Natural killer cell (primary cell): ENCODE measurements around the gene PSMD9. TPM values are rescaled to one million over a fixed set of nuclear protein-coding genes. Genes with fewer than 3 reads are reported as not detected.

Experiments used
- ATAC-seq, 3 donors: fragments of 150-1000 bp in 2 of 3; fragments of 200-7000 bp in 1 of 3; cut with Tn5 transposase; 1 replicate in 1 of 3; 2 replicates in 2 of 3; pipeline ENCODE4 v1.10.0; 2021; ENCODE audit warnings: mild to moderate bottlenecking in 2 of 3, moderate library complexity in 2 of 3
- DNase-seq, 2 donors: peaks; one replicate each; pipeline versions ENCODE4 v3.0.0 to v3.0.0-alpha.2; 2013 to 2021; ENCODE audit warnings: mixed read lengths in 1 of 2
- H3K27ac ChIP-seq: one replicate; pipeline ENCODE4 v1.5.1; 2013; ENCODE audit warnings: mild to moderate bottlenecking, low read length
- H3K27me3 ChIP-seq: one replicate; pipeline ENCODE4 v1.6.1; 2013; ENCODE audit warnings: low read length; ENCODE audit not compliant: control insufficient read depth, insufficient read depth
- H3K36me3 ChIP-seq: one replicate; pipeline ENCODE4 v1.6.1; 2013; ENCODE audit warnings: low read length; ENCODE audit not compliant: control insufficient read depth, insufficient read depth
- H3K4me1 ChIP-seq: one replicate; pipeline ENCODE4 v1.6.1; 2013; ENCODE audit warnings: low read length; ENCODE audit not compliant: control insufficient read depth, insufficient read depth
- H3K4me3 ChIP-seq: one replicate; pipeline ENCODE4 v1.5.1; 2013; ENCODE audit warnings: low read length
- H3K9me3 ChIP-seq: one replicate; pipeline ENCODE4 v1.6.1; 2013; ENCODE audit warnings: low read length; ENCODE audit not compliant: control insufficient read depth, insufficient read depth
- H3K27ac Mint-ChIP-seq, 2 donors: one replicate each; pipeline ENCODE4 v1.8.0; 2022; ENCODE audit warnings: mild to moderate bottlenecking in 2 of 2, mixed read lengths in 2 of 2, moderate library complexity in 1 of 2
- H3K27me3 Mint-ChIP-seq, 2 donors: one replicate each; pipeline ENCODE4 v1.8.0; 2022; ENCODE audit warnings: low read depth in 2 of 2, mixed read lengths in 2 of 2
- H3K36me3 Mint-ChIP-seq: one replicate; pipeline ENCODE4 v1.8.0; 2022; ENCODE audit warnings: mixed read lengths
- H3K4me1 Mint-ChIP-seq, 2 donors: one replicate each; pipeline ENCODE4 v1.8.0; 2022; ENCODE audit warnings: mixed read lengths in 2 of 2
- H3K4me3 Mint-ChIP-seq: one replicate; pipeline ENCODE4 v1.8.0; 2022; ENCODE audit warnings: mild to moderate bottlenecking, moderate library complexity, mixed read lengths
- H3K9me3 Mint-ChIP-seq, 2 donors: one replicate each; pipeline ENCODE4 v1.8.0; 2022; ENCODE audit warnings: mixed read lengths in 2 of 2
- WGBS: methylation state at CpG from one replicate; pipeline ENCODE4 v1.1.7; 2013; ENCODE audit warnings: missing lambda C conversion rate; ENCODE audit not compliant: insufficient coverage; 5-methylcytosine and 5-hydroxymethylcytosine counted together
- intact Hi-C: fragments of 100-400 bp; cut with micrococcal nuclease; formaldehyde crosslinking; loops from one replicate; pipeline ENCODE4 v1.14.2; 2022
- total RNA-seq, 4 donors: library from RNA; stranded (reverse); fragments of 120-200 nt in 1 of 4; gene quantifications; one replicate each; pipeline versions ENCODE4 v1.2.3 to v1.2.4, GENCODE V29; 2013 to 2022
- TF ChIP-seq, protein P1 (sequence below): fragments of 200-600 bp; IDR thresholded peaks from one replicate; pipeline ENCODE4 v1.8.0; 2022; ENCODE audit warnings: antibody characterized with exemption

PSMD9 gene
- total RNA-seq, 3 donors from 2014 or later (not counting 1 experiment from before 2014, with no cell fraction given), result 32.0 to 47.6 (median 47.2) TPM

DNA sequence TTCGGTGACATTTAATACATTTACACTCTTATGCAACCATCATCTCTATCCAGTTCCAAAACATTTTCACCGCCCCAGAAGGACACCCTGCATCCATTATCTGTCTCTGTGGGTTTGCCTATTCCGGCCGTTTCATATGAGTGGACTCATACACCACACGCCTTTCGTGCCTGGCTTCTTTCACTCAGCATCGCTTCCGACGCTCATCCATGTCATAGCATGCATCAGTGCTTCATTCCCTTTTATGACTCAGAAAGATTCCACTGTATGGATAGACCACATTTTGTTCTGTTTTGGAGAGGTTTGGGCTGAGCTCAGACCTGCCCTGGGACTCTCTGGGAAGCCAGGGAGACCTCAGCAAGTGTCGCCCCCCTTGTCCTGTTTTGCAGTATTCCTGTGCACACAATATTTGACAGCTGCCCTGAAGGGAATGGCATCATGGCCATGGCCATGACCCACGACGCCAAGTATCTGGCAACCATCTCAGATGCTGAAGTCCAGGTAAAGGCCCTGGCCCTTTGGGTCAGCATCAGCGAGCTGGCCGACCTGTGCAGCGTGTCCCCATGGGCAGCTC lies 53.6 kb downstream of the PSMD9 start:
- no peaks in the 10 kb centered on the region for H3K36me3 Mint-ChIP-seq
- no peak for ATAC-seq
- H3K27me3 ChIP-seq, result no peaks in the 10 kb centered on the region

DNA sequence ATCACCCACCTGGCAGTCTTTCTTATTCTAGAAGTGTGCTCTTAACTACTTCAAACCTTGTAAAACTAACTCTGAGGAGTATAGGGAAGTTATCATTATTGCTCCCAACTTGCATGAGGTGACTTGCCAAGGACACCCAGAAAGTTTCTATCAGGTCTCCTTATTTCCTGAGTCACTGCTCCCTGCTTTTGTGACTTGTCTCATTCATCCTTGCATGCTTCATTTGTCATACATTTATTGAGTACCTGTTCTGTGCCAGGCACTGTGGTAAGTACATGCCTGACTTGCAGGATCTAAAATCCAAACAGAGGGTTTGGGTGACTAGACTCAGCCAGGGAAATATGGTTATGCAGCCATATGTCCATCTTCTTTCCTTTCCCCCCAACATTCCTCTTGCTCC lies 55.3 kb downstream of the PSMD9 start:
- no peak for ATAC-seq
- TF ChIP-seq, protein P1, sequence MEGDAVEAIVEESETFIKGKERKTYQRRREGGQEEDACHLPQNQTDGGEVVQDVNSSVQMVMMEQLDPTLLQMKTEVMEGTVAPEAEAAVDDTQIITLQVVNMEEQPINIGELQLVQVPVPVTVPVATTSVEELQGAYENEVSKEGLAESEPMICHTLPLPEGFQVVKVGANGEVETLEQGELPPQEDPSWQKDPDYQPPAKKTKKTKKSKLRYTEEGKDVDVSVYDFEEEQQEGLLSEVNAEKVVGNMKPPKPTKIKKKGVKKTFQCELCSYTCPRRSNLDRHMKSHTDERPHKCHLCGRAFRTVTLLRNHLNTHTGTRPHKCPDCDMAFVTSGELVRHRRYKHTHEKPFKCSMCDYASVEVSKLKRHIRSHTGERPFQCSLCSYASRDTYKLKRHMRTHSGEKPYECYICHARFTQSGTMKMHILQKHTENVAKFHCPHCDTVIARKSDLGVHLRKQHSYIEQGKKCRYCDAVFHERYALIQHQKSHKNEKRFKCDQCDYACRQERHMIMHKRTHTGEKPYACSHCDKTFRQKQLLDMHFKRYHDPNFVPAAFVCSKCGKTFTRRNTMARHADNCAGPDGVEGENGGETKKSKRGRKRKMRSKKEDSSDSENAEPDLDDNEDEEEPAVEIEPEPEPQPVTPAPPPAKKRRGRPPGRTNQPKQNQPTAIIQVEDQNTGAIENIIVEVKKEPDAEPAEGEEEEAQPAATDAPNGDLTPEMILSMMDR, result no peak
- Mint-ChIP-seq H3K9me3 (no peaks in the 10 kb centered on the region), H3K27ac (no peak overlapping the region), H3K36me3 (no peaks in the 10 kb centered on the region), H3K27me3 (no peaks in the 10 kb centered on the region), H3K4me1 (peaks cover 0 to 5% of the 10 kb centered on the region in 2 donors), H3K4me3 (no peak overlapping the region)
- DNase-seq, result no peak
- peaks cover 4% of the 10 kb centered on the region for H3K4me1 ChIP-seq
- no peak overlapping the region for H3K27ac ChIP-seq
- no peak overlapping the region for H3K4me3 ChIP-seq
- no peaks in the 10 kb centered on the region for H3K27me3 ChIP-seq
- H3K36me3 ChIP-seq, result no peaks in the 10 kb centered on the region
- intact Hi-C loops, result no loop called here
- H3K9me3 ChIP-seq, result no peaks in the 10 kb centered on the region

More for the DNA sequence above, 53.6 kb downstream of the PSMD9 start:
- Histone ChIP-seq H3K27ac (no peak overlapping the region), H3K4me1 (peaks cover 4% of the 10 kb centered on the region), H3K4me3 (no peak overlapping the region), H3K9me3 (no peaks in the 10 kb centered on the region), H3K36me3 (no peaks in the 10 kb centered on the region)
- no peaks in the 10 kb centered on the region for H3K27me3 Mint-ChIP-seq
- no peak overlapping the region for H3K27ac Mint-ChIP-seq
- H3K4me1 Mint-ChIP-seq, result peaks cover 0 to 12% of the 10 kb centered on the region in 2 donors
- no peaks in the 10 kb centered on the region for H3K9me3 Mint-ChIP-seq
- H3K4me3 Mint-ChIP-seq, result no peak overlapping the region
- 94% methylated on average over 15 of the region's 15 CpGs for WGBS
- intact Hi-C loops, result no loop called here
- no peak for DNase-seq
- TF ChIP-seq, protein P1, result no peak

DNA sequence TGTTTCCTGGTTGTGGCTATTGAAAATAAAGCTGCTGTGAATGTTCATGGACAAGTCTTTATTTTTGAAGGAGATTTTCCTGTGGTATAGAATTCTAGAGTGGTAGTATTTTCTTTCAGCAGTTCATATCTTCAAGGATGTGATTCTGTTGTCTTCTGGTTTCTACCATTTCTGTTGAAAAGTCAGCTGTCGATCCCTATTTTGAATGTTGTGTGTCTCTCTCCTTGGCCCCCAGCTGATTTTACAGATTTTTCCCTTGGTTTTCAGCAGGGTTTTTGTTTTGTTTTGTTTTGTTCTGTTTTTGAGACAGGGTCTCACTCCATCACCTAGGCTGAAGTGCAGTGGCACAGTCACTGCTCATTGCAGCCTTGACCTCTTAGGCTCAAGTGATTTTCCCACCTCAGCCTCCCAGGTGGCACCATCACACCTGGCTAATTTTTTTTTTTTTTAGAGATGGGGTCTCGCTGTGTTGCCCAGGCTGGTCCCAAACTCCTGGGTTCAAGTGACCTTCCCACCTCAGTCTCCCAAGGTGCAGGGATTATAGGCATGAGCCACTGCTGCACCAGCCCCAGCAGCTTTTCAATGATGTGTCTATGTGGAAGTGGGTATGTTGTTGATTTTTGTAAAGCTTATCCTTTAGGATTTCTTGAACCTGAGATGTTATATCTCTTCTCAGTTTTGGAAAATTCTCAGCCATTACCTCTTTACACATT lies 57.9 kb downstream of the PSMD9 start:
- no peaks in the 10 kb centered on the region for H3K36me3 ChIP-seq
- H3K27ac ChIP-seq, result no peak overlapping the region
- Mint-ChIP-seq H3K36me3 (no peaks in the 10 kb centered on the region), H3K4me1 (no peaks in the 10 kb centered on the region), H3K27me3 (no peaks in the 10 kb centered on the region), H3K4me3 (no peak overlapping the region), H3K27ac (no peak overlapping the region), H3K9me3 (no peaks in the 10 kb centered on the region)
- DNase-seq (no peak), ATAC-seq (no peak)
- H3K4me3 ChIP-seq, result no peak overlapping the region
- 97% methylated on average over 2 of the region's 2 CpGs for WGBS
- no peaks in the 10 kb centered on the region for H3K27me3 ChIP-seq
- TF ChIP-seq, protein P1, result no peak
- no peaks in the 10 kb centered on the region for H3K9me3 ChIP-seq
- no peaks in the 10 kb centered on the region for H3K4me1 ChIP-seq
- intact Hi-C loops, result no loop called here
